Activated naive CD4-positive, alpha-beta T cell treated with anti-CD3 and anti-CD28 coated beads for 36 hours (primary cell): ENCODE data around the gene B3GNT7. TPM values are rescaled to one million over a fixed set of nuclear protein-coding genes. Genes with fewer than 3 reads are reported as not detected.
A peak's percentile ranks its signal among the peaks of the same experiment; 100 is the strongest.
"Not testable (repeated sequence)": the region's sequence is repeated elsewhere in the genome, so short reads cannot be mapped to it uniquely, and the experiment has no call there.

ENCODE experiments used
- CTCF ChIA-PET: fragments of 350-600 bp; sonication (Branson Sonifier 250); formaldehyde crosslinking; loops from one replicate; lab custom pipeline; 2021; ENCODE audit warnings: antibody characterized with exemption; lab: Charles Lee
- DNase-seq: peaks from one replicate; pipeline ENCODE4 v3.0.0-alpha.2; 2020
- H3K27ac Mint-ChIP-seq: one replicate; pipeline ENCODE4 v1.8.0; 2021; ENCODE audit warnings: mild to moderate bottlenecking, mixed read lengths
- H3K27me3 Mint-ChIP-seq: one replicate; pipeline ENCODE4 v1.8.0; 2021; ENCODE audit warnings: low read depth, mixed read lengths
- H3K36me3 Mint-ChIP-seq: one replicate; pipeline ENCODE4 v1.8.0; 2021; ENCODE audit warnings: low read depth, mixed read lengths
- H3K4me1 Mint-ChIP-seq: one replicate; pipeline ENCODE4 v1.8.0; 2021; ENCODE audit warnings: low read depth, mixed read lengths
- H3K4me3 Mint-ChIP-seq: one replicate; pipeline ENCODE4 v1.8.0; 2021; ENCODE audit warnings: mild to moderate bottlenecking, moderate library complexity, mixed read lengths
- H3K9me3 Mint-ChIP-seq: one replicate; pipeline ENCODE4 v1.8.0; 2021; ENCODE audit warnings: mixed read lengths
- intact Hi-C: fragments of 100-400 bp; cut with micrococcal nuclease; formaldehyde crosslinking; loops from one replicate; pipeline ENCODE4 v1.15.1; 2023
- total RNA-seq, 2 experiments: library from RNA; stranded (reverse); gene quantifications; one replicate each; pipeline ENCODE4 v1.2.3, GENCODE V29; 2021

B3GNT7 gene
- total RNA-seq, 2 experiments from 2014 or later: not detected

- H3K9me3 Mint-ChIP-seq, H3K4me1 Mint-ChIP-seq, intact Hi-C loops, H3K4me3 Mint-ChIP-seq, H3K36me3 Mint-ChIP-seq, H3K27ac Mint-ChIP-seq, DNase-seq: not testable (repeated sequence)
- H3K27me3 Mint-ChIP-seq: peaks cover 11% of the 10 kb centered on the region
- CTCF ChIA-PET: interaction anchor here (0.7 to 1.7 kb wide), 4 partner anchors 11 to 172 kb away, joined by 3 to 8 read pairs (median 4); no protein-coding TSS in a partner anchor
Observed at GRCh38 chr2:231400681-231401080, 5.2 kb downstream of the B3GNT7 start.

GRCh38 chr2:231401101-231401500 lies 5.6 kb downstream of the B3GNT7 start:
- DNase-seq, intact Hi-C loops, H3K27ac Mint-ChIP-seq, H3K9me3 Mint-ChIP-seq, H3K36me3 Mint-ChIP-seq, H3K4me3 Mint-ChIP-seq: not testable (repeated sequence)
- peaks cover 11% of the 10 kb centered on the region for H3K27me3 Mint-ChIP-seq
- H3K4me1 Mint-ChIP-seq: peaks cover 11% of the 10 kb centered on the region
- CTCF ChIA-PET: interaction anchor here (1.1 to 1.7 kb wide), 3 partner anchors 12 to 173 kb away, joined by 3 to 8 read pairs (median 3); no protein-coding TSS in a partner anchor

GRCh38 chr2:231403421-231404182 lies 8.1 kb downstream of the B3GNT7 start:
- H3K4me3 Mint-ChIP-seq, DNase-seq, H3K27ac Mint-ChIP-seq, H3K9me3 Mint-ChIP-seq, intact Hi-C loops, CTCF ChIA-PET, H3K27me3 Mint-ChIP-seq, H3K36me3 Mint-ChIP-seq: not testable (repeated sequence)
- H3K4me1 Mint-ChIP-seq: peaks cover 16% of the 10 kb centered on the region

- H3K4me3 Mint-ChIP-seq, H3K27ac Mint-ChIP-seq, H3K27me3 Mint-ChIP-seq, H3K9me3 Mint-ChIP-seq, DNase-seq, H3K36me3 Mint-ChIP-seq, intact Hi-C loops: not testable (repeated sequence)
- CTCF ChIA-PET: interaction anchor here (1.9 kb wide), 1 partner anchor 177 kb away, joined by 5 read pairs; no protein-coding TSS in a partner anchor
- peaks cover 16% of the 10 kb centered on the region for H3K4me1 Mint-ChIP-seq
Observed at GRCh38 chr2:231404183-231404578, 8.7 kb downstream of the B3GNT7 start.

- H3K4me1 Mint-ChIP-seq: peaks cover 16% of the 10 kb centered on the region
Observed at GRCh38 chr2:231405601-231406367, 10.3 kb downstream of the B3GNT7 start.

GRCh38 chr2:231407686-231408085 lies 12.2 kb downstream of the B3GNT7 start:
- CTCF ChIA-PET: interaction anchor here (0.6 to 2.2 kb wide), 5 partner anchors 9 to 1272 kb away, joined by 3 to 10 read pairs (median 4); no protein-coding TSS in a partner anchor
- not testable (repeated sequence) for H3K27ac Mint-ChIP-seq

More at GRCh38 chr2:231405601-231406367, 10.3 kb downstream of the B3GNT7 start:
- CTCF ChIA-PET: interaction anchor here (0.6 to 1.9 kb wide), 18 partner anchors 7 to 1717 kb away, joined by 3 to 5 read pairs (median 4); no protein-coding TSS in a partner anchor
- H3K9me3 Mint-ChIP-seq, H3K4me3 Mint-ChIP-seq, H3K27me3 Mint-ChIP-seq, H3K36me3 Mint-ChIP-seq, H3K27ac Mint-ChIP-seq: not testable (repeated sequence)
- peak; percentile 51 for DNase-seq
- intact Hi-C loops: loop anchor here (1.0 kb wide), 2 partner anchors 178 to 301 kb away; no protein-coding TSS in a partner anchor

GRCh38 chr2:231408304-231408703 lies 12.8 kb downstream of the B3GNT7 start:
- H3K36me3 Mint-ChIP-seq, H3K27ac Mint-ChIP-seq, H3K9me3 Mint-ChIP-seq, DNase-seq, H3K4me3 Mint-ChIP-seq, intact Hi-C loops: not testable (repeated sequence)
- peaks cover 21% of the 10 kb centered on the region for H3K27me3 Mint-ChIP-seq
- CTCF ChIA-PET: interaction anchor here (0.6 to 2.2 kb wide), 2 partner anchors 164 to 181 kb away, joined by 3 to 10 read pairs; no protein-coding TSS in a partner anchor
- peaks cover 22% of the 10 kb centered on the region for H3K4me1 Mint-ChIP-seq

More at GRCh38 chr2:231407686-231408085, 12.2 kb downstream of the B3GNT7 start:
- intact Hi-C loops, DNase-seq, H3K4me3 Mint-ChIP-seq, H3K36me3 Mint-ChIP-seq, H3K9me3 Mint-ChIP-seq: not testable (repeated sequence)
- H3K4me1 Mint-ChIP-seq: peaks cover 22% of the 10 kb centered on the region
- H3K27me3 Mint-ChIP-seq: peaks cover 19% of the 10 kb centered on the region

- CTCF ChIA-PET: interaction anchor here (0.9 to 1.6 kb wide), 2 partner anchors 42 to 185 kb away, joined by 3 to 4 read pairs; no protein-coding TSS in a partner anchor
- DNase-seq: no peak
- no peak overlapping the region for H3K27ac Mint-ChIP-seq
- peaks cover 29% of the 10 kb centered on the region for H3K27me3 Mint-ChIP-seq
- H3K36me3 Mint-ChIP-seq: peaks cover 2% of the 10 kb centered on the region
- intact Hi-C loops: loop anchor here (1.0 to 5.0 kb wide), 3 partner anchors 43 to 148 kb away; no protein-coding TSS in a partner anchor
- peaks cover 8% of the 10 kb centered on the region for H3K9me3 Mint-ChIP-seq
- H3K4me3 Mint-ChIP-seq: no peak overlapping the region
- H3K4me1 Mint-ChIP-seq: peaks cover 22% of the 10 kb centered on the region
Observed at GRCh38 chr2:231409776-231410175, 14.3 kb downstream of the B3GNT7 start.

- H3K4me3 Mint-ChIP-seq: no peak overlapping the region
- CTCF ChIA-PET: interaction anchor here (0.7 to 1.6 kb wide), 6 partner anchors 11 to 306 kb away, joined by 3 to 4 read pairs (median 3); no protein-coding TSS in a partner anchor
- intact Hi-C loops: loop anchor here (1.0 to 5.0 kb wide), 3 partner anchors 42 to 147 kb away; no protein-coding TSS in a partner anchor
- H3K9me3 Mint-ChIP-seq: peaks cover 8% of the 10 kb centered on the region
- H3K27me3 Mint-ChIP-seq: peaks cover 33% of the 10 kb centered on the region
- H3K36me3 Mint-ChIP-seq: peaks cover 2% of the 10 kb centered on the region
- peaks cover 20% of the 10 kb centered on the region for H3K4me1 Mint-ChIP-seq
- DNase-seq: peak; percentile 48
- H3K27ac Mint-ChIP-seq: no peak overlapping the region
Observed at GRCh38 chr2:231410293-231411004, 14.9 kb downstream of the B3GNT7 start.

GRCh38 chr2:231411237-231411636 lies 15.7 kb downstream of the B3GNT7 start:
- H3K27ac Mint-ChIP-seq: no peak overlapping the region
- H3K4me1 Mint-ChIP-seq: peaks cover 13% of the 10 kb centered on the region
- DNase-seq: no peak
- peaks cover 2% of the 10 kb centered on the region for H3K36me3 Mint-ChIP-seq
- CTCF ChIA-PET: interaction anchor here (0.7 to 1.7 kb wide), 6 partner anchors 17 to 309 kb away, joined by 3 to 5 read pairs (median 4); no protein-coding TSS in a partner anchor
- intact Hi-C loops: loop anchor here (5.0 kb wide), 2 partner anchors 114 to 146 kb away; no protein-coding TSS in a partner anchor
- peaks cover 33% of the 10 kb centered on the region for H3K27me3 Mint-ChIP-seq
- peak overlapping the region; percentile 45 for H3K4me3 Mint-ChIP-seq
- peaks cover 8% of the 10 kb centered on the region for H3K9me3 Mint-ChIP-seq
